Activated CD8-positive, alpha-beta memory T cell treated with anti-CD3 and anti-CD28 coated beads, Interleukin-2, amount 50 U/mL, for 1 hour (primary cell): ENCODE data around the gene POLR2F.

ENCODE experiments used
- DNase-seq: peaks from one replicate; pipeline ENCODE4 v3.0.0-alpha.2; 2020; ENCODE audit errors: extremely low read depth

POLR2F gene

GRCh38 chr22:37982151-37982785, 28.8 kb downstream of the POLR2F start:
- no peak for DNase-seq

GRCh38 chr22:37982938-37983859, 29.7 kb downstream of the POLR2F start:
- no peak for DNase-seq

- no peak for DNase-seq
These were observed 30.6 kb downstream of the POLR2F start, which contains the start of gene SOX10 for GRCh38 chr22:37983860-37984791. Gene SOX10 (minus strand): TSS chr22:37984555. CDS start chr22:37983784, 771 bp downstream.

- no peak for DNase-seq
These were observed 31.6 kb downstream of the POLR2F start for GRCh38 chr22:37985050-37985585.

GRCh38 chr22:37985751-37986281, 32.3 kb downstream of the POLR2F start:
- no peak for DNase-seq

- DNase-seq: no peak
These were observed 32.9 kb downstream of the POLR2F start for GRCh38 chr22:37986371-37986770.

- DNase-seq: no peak
These were observed 35.9 kb downstream of the POLR2F start for GRCh38 chr22:37989146-37990045.

- DNase-seq: no peak
These were observed 36.8 kb downstream of the POLR2F start for GRCh38 chr22:37990301-37990700.

- DNase-seq: no peak
These were observed 37.4 kb downstream of the POLR2F start for GRCh38 chr22:37990862-37991261.

GRCh38 chr22:37991731-37992442, 38.4 kb downstream of the POLR2F start:
- no peak for DNase-seq

GRCh38 chr22:37994049-37994448, 40.5 kb downstream of the POLR2F start:
- DNase-seq: no peak

GRCh38 chr22:37994982-37995381, 41.5 kb downstream of the POLR2F start:
- no peak for DNase-seq

GRCh38 chr22:37995460-37995859, 42.0 kb downstream of the POLR2F start:
- no peak for DNase-seq

GRCh38 chr22:37996079-37996478, 42.6 kb downstream of the POLR2F start:
- DNase-seq: no peak

- DNase-seq: no peak
These were observed 43.2 kb downstream of the POLR2F start for GRCh38 chr22:37996515-37997246.

- no peak for DNase-seq
These were observed 45.0 kb downstream of the POLR2F start for GRCh38 chr22:37998543-37998942.

- no peak for DNase-seq
These were observed 45.7 kb downstream of the POLR2F start for GRCh38 chr22:37999236-37999635.

GRCh38 chr22:37999640-38000272, 46.3 kb downstream of the POLR2F start:
- DNase-seq: no peak
